Gastroesophageal sphincter (tissue), 4 donors: ENCODE measurements around the gene RBM38. TPM values are rescaled to one million over a fixed set of nuclear protein-coding genes. Genes with fewer than 3 reads are reported as not detected.

Experiments used
- ATAC-seq: fragments of 150-250 bp; one replicate; pipeline ENCODE4 v1.9.1; 2016; ENCODE audit warnings: mild to moderate bottlenecking, moderate library complexity
- H3K27ac ChIP-seq, 4 donors: fragments of 200-600 bp; sonication (generic) in 3 of 4; 1 replicate in 3 of 4; 2 replicates in 1 of 4; pipeline ENCODE4 v1.5.1; 2016 to 2019
- H3K27me3 ChIP-seq: fragments of 200-600 bp; sonication (generic); one replicate; pipeline ENCODE4 v1.5.1; 2019
- H3K36me3 ChIP-seq, 2 donors: fragments of 200-600 bp; sonication (generic); one replicate each; pipeline ENCODE4 v1.5.1; 2019; ENCODE audit warnings: control low read depth in 1 of 2
- H3K4me1 ChIP-seq, 3 donors: fragments of 200-600 bp; sonication (generic); 1 replicate in 2 of 3; 2 replicates in 1 of 3; pipeline ENCODE4 v1.5.1; 2016 to 2019; ENCODE audit warnings: control low read depth in 2 of 3
- H3K4me3 ChIP-seq, 2 donors: fragments of 200-600 bp; sonication (generic); one replicate each; pipeline ENCODE4 v1.5.1; 2019; ENCODE audit warnings: mild to moderate bottlenecking in 1 of 2, moderate library complexity in 1 of 2
- H3K9me3 ChIP-seq, 3 donors: fragments of 200-600 bp; sonication (generic); one replicate each; pipeline ENCODE4 v1.5.1; 2017 to 2019; ENCODE audit warnings: control low read depth in 2 of 3
- CTCF ChIP-seq, 4 experiments: fragments of 200-600 bp in 2 of 4; fragments of 450-650 bp in 2 of 4; sonication (generic) in 1 of 4; IDR thresholded peaks; one replicate each; pipeline ENCODE4 v1.5.1; 2017 to 2019; ENCODE audit warnings: antibody characterized with exemption in 4 of 4, mild to moderate bottlenecking in 2 of 4, moderate library complexity in 2 of 4
- EP300 ChIP-seq: sonication (generic); formaldehyde crosslinking; IDR thresholded peaks from one replicate; pipeline ENCODE4 v1.6.1; 2017; ENCODE audit warnings: antibody characterized with exemption, mild to moderate bottlenecking
- POLR2A ChIP-seq, 2 donors: fragments of 450-650 bp; IDR thresholded peaks; one replicate each; pipeline ENCODE4 v1.6.1; 2017; ENCODE audit warnings: antibody characterized with exemption in 2 of 2, mild to moderate bottlenecking in 2 of 2, moderate library complexity in 1 of 2
- POLR2AphosphoS5 ChIP-seq: sonication (generic); formaldehyde crosslinking; IDR thresholded peaks from one replicate; pipeline ENCODE4 v1.6.1; 2017; ENCODE audit warnings: antibody characterized with exemption
- WGBS, 2 donors: methylation state at CpG; one replicate each; pipeline ENCODE4 v1.1.5; 2018; ENCODE audit warnings: low coverage in 1 of 2; 5-methylcytosine and 5-hydroxymethylcytosine counted together
- total RNA-seq, 4 donors: library from RNA; depleted of rRNA; stranded (reverse); fragments of >200 nt; gene quantifications; one replicate each; pipeline ENCODE4 v1.1.0, GENCODE V29; 2016

RBM38 gene
- total RNA-seq, 4 donors from 2014 or later: 50.9 to 190 (median 106) TPM

GRCh38 chr20:57397693-57398108, 6.5 kb downstream of the RBM38 start:
- no peaks in the 10 kb centered on the region for H3K27me3 ChIP-seq
- ATAC-seq: no peak
- H3K4me1 ChIP-seq: peaks cover 3 to 100% (median 90%) of the 10 kb centered on the region in 3 donors
- 26 to 33% methylated on average over 10 to 12 of the region's 13 CpGs for WGBS, 2 donors
- H3K4me3 ChIP-seq: peak overlapping the region in 1 of 2 donors; percentile 3
- no peak for TF ChIP-seq CTCF (IDR thresholded peaks at IDR 0.05)
- no peak for TF ChIP-seq POLR2A (IDR thresholded peaks at IDR 0.05)
- peak; percentile 12 for TF ChIP-seq POLR2AphosphoS5
- no peak for TF ChIP-seq EP300
- H3K36me3 ChIP-seq: peaks cover 0 to 55% of the 10 kb centered on the region in 2 donors
- H3K9me3 ChIP-seq: no peaks in the 10 kb centered on the region
- peak overlapping the region; percentile 85 to 95 (median 94) for H3K27ac ChIP-seq

- TF ChIP-seq EP300 (no peak), POLR2AphosphoS5 (peak; percentile 21)
- H3K27ac ChIP-seq: peak overlapping the region; percentile 66 to 95 (median 94)
- peaks cover 3 to 100% (median 87%) of the 10 kb centered on the region in 3 donors for H3K4me1 ChIP-seq
- peak; percentile 5 for ATAC-seq
- no peaks in the 10 kb centered on the region for H3K9me3 ChIP-seq
- no peaks in the 10 kb centered on the region for H3K27me3 ChIP-seq
- peaks cover 0 to 58% of the 10 kb centered on the region in 2 donors for H3K36me3 ChIP-seq
- WGBS, 2 donors: 22 to 30% methylated on average over 4 to 13 of the region's 27 CpGs
- peak overlapping the region in 1 of 2 donors; percentile 26 for H3K4me3 ChIP-seq
Measured at GRCh38 chr20:57398231-57398821, 7.1 kb downstream of the RBM38 start.

- 43% methylated on average over 13 of the region's 13 CpGs; no CpG with 5 or more reads in 1 of the 2 donors for WGBS, 2 donors
- Histone ChIP-seq H3K4me1 (peaks cover 3 to 100% (median 85%) of the 10 kb centered on the region in 3 donors), H3K27ac (peak overlapping the region; percentile 66 to 95 (median 94)), H3K9me3 (no peaks in the 10 kb centered on the region), H3K4me3 (peak overlapping the region in 1 of 2 donors; percentile 26), H3K36me3 (peaks cover 0 to 58% of the 10 kb centered on the region in 2 donors), H3K27me3 (no peaks in the 10 kb centered on the region)
- TF ChIP-seq EP300 (no peak), CTCF (IDR thresholded peaks at IDR 0.05) (no peak), POLR2A (IDR thresholded peaks at IDR 0.05) (no peak), POLR2AphosphoS5 (no peak)
- ATAC-seq: no peak
Measured at GRCh38 chr20:57398901-57399535, 7.8 kb downstream of the RBM38 start.

GRCh38 chr20:57399587-57400155, 8.5 kb downstream of the RBM38 start:
- Histone ChIP-seq H3K27me3 (no peaks in the 10 kb centered on the region), H3K4me3 (peak overlapping the region in 1 of 2 donors; percentile 0), H3K36me3 (peaks cover 0 to 63% of the 10 kb centered on the region in 2 donors), H3K4me1 (peaks cover 3 to 100% (median 81%) of the 10 kb centered on the region in 3 donors), H3K27ac (peak overlapping the region; percentile 66 to 95 (median 94)), H3K9me3 (no peaks in the 10 kb centered on the region)
- ATAC-seq: no peak
- TF ChIP-seq POLR2A (IDR thresholded peaks at IDR 0.05): no peak
- TF ChIP-seq CTCF (IDR thresholded peaks at IDR 0.05): no peak
- no peak for TF ChIP-seq EP300
- 20 to 35% methylated on average over 5 to 8 of the region's 21 CpGs for WGBS, 2 donors

GRCh38 chr20:57400231-57400701, 9.1 kb downstream of the RBM38 start:
- H3K36me3 ChIP-seq: peaks cover 0 to 69% of the 10 kb centered on the region in 2 donors
- peak overlapping the region in 3 of 4 donors; percentile 94 to 95 (median 94) for H3K27ac ChIP-seq
- no CpG with 5 or more reads among the region's 11 CpGs for WGBS, 2 donors
- no peaks in the 10 kb centered on the region for H3K9me3 ChIP-seq
- TF ChIP-seq EP300: no peak
- TF ChIP-seq CTCF (IDR thresholded peaks at IDR 0.05): peak in 3 of 4 experiments; percentile 9 to 52 (median 15)
- TF ChIP-seq POLR2A (IDR thresholded peaks at IDR 0.05): peak in 1 of 2 donors; percentile 1
- no peak for TF ChIP-seq POLR2AphosphoS5
- no peaks in the 10 kb centered on the region for H3K27me3 ChIP-seq
- ATAC-seq: no peak
- peaks cover 3 to 100% (median 79%) of the 10 kb centered on the region in 3 donors for H3K4me1 ChIP-seq
- H3K4me3 ChIP-seq: peak overlapping the region in 1 of 2 donors; percentile 0
